SU-DHL-6 (cell line): ENCODE measurements around the gene PCGF1.

Experiments
- CTCF ChIP-seq: fragments of 200-600 bp; sonication (generic); IDR thresholded peaks from one replicate; pipeline ENCODE4 v1.5.1; 2017; ENCODE audit warnings: antibody characterized with exemption, mild to moderate bottlenecking, low read length, moderate library complexity; ENCODE audit not compliant: insufficient read depth, poor library complexity, severe bottlenecking
- EZH2phosphoT487 ChIP-seq: fragments of 200-600 bp; sonication (generic), shearing (Covaris generic); conservative IDR thresholded peaks from 2 replicates; pipeline ENCODE4 v1.6.1; 2018; ENCODE audit warnings: mild to moderate bottlenecking, antibody characterized with exemption, low read length, moderate library complexity, mixed read lengths

GRCh38 chr2:74526649-74527230, 19.2 kb upstream of the PCGF1 start:
- TF ChIP-seq CTCF: no peak
- no peak for TF ChIP-seq EZH2phosphoT487
